ENCODE measurements around the gene NUP93.

DNA sequence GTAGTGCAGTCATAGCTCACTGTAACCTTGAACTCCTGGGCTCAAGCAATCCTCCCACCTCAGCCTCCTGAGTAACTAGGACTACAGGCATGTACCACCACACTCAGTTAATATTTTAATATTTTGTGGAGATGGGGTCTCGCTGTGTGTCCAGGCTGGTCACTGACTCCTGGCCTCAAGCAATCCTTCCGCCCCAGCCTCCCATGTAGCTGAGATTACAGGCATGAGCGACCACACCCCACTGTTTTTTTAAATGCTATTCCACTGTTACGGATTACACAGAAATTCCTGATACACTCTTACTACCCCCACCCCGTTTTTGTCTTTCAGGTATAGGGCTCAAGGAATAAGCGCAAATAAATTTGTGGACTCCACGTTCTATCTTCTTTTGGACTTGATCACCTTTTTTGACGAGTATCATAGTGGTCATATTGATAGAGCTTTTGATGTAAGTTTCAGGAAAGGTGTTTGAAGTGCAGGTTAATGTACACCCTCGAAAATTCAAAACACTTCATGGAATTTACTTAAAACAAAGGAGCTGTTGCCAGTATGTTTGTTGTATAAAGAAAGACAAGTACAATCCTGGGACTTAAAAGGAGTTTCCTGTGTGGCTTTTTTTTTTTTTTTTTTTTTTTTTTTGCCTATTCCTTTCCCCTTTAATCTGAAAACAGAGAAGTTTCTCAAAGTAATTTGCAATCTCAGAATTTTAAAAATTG, 108.9 kb downstream of the NUP93 start:
- TF ChIP-seq, protein P1, sequence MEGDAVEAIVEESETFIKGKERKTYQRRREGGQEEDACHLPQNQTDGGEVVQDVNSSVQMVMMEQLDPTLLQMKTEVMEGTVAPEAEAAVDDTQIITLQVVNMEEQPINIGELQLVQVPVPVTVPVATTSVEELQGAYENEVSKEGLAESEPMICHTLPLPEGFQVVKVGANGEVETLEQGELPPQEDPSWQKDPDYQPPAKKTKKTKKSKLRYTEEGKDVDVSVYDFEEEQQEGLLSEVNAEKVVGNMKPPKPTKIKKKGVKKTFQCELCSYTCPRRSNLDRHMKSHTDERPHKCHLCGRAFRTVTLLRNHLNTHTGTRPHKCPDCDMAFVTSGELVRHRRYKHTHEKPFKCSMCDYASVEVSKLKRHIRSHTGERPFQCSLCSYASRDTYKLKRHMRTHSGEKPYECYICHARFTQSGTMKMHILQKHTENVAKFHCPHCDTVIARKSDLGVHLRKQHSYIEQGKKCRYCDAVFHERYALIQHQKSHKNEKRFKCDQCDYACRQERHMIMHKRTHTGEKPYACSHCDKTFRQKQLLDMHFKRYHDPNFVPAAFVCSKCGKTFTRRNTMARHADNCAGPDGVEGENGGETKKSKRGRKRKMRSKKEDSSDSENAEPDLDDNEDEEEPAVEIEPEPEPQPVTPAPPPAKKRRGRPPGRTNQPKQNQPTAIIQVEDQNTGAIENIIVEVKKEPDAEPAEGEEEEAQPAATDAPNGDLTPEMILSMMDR (IDR thresholded peaks at IDR 0.05), result no peak
- no peak for TF ChIP-seq POLR2A (IDR thresholded peaks at IDR 0.05)
